ENCODE data around the gene CBLB.

CBLB gene

DNA sequence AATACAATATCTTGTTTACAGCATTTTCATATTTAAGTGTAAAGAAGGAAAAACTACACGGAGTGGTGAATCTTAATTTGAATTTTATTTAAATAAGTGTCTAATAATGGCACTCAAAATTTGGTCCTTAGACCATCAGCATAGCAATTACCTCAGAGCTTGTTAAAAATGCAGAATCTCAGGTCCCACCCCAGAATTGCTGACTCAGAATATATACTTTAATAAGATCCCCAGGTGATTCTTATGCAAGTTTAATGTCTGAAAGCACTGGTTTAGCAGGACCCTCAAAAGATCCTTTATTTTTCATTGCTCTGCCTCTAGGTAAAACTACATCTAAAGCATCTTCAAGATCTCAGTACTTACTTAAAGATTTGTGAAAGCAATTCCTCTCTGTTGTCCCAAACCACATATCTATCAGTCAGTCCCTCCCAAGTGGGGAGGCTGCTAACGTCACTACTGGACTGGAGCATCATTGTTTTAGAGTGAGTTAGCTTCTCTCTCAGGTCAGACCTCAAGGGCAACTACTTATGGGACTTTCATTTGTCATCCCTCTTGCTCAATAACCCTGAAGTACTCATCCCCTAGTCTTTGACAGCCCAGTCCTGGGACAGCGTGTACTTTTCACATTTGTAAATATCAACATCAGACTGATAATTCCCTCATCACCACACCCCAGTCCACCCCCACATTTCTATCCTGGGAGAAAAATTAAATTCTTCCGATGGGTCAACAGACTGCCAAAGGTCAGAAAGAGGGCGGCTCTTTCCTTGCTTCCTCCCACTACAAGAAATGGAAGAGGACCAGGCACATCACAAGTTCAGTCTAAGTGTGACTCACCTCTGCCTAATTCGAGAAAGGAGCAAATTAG lies 76.7 kb downstream of the CBLB start:
- no peak overlapping the region for H3K27ac ChIP-seq (ENCODE audit: low read length)
- H3K9ac ChIP-seq (ENCODE audit: low read depth, low read length): no peak overlapping the region
- DNase-seq (no peak), ATAC-seq (ENCODE audit: insufficient read depth, low read depth) (no peak)
- no peaks in the 10 kb centered on the region for H3K4me1 ChIP-seq (ENCODE audit: insufficient read depth, low read length)
- no peaks in the 10 kb centered on the region for H3K79me2 ChIP-seq (ENCODE audit: insufficient read depth, low read length)
- no peaks in the 10 kb centered on the region for H3K9me3 ChIP-seq (ENCODE audit: insufficient read depth, low read length, severe bottlenecking)
- peaks cover 6% of the 10 kb centered on the region; the same call in 1 of the 2 replicates for H4K20me1 ChIP-seq (ENCODE audit: insufficient read depth, low read length)
- H2AFZ ChIP-seq (ENCODE audit: low read depth, low read length): no peak overlapping the region
- H3K4me3 ChIP-seq (ENCODE audit: low read depth in 1 of 2, low read length in 2 of 2): no peak overlapping the region
- H3K27me3 ChIP-seq (ENCODE audit: insufficient read depth, low read length, poor library complexity): no peaks in the 10 kb centered on the region
- H3K4me2 ChIP-seq (ENCODE audit: insufficient read depth, low read length): no peak overlapping the region
- TF ChIP-seq CTCF (IDR thresholded peaks at IDR 0.05; ENCODE audit: borderline replicate concordance, extremely low read depth, low read length, poor library complexity, severe bottlenecking): no peak
- no peak for TF ChIP-seq EZH2 (IDR thresholded peaks at IDR 0.05; ENCODE audit: borderline replicate concordance, low read depth, low read length, severe bottlenecking)
- no peaks in the 10 kb centered on the region for H3K36me3 ChIP-seq (ENCODE audit: insufficient read depth, low read length)

GRCh38 chr3:105791131-105791530 lies 77.7 kb downstream of the CBLB start:
- H3K4me2 ChIP-seq (ENCODE audit: insufficient read depth, low read length): no peak overlapping the region
- H3K4me1 ChIP-seq (ENCODE audit: insufficient read depth, low read length): no peaks in the 10 kb centered on the region
- H2AFZ ChIP-seq (ENCODE audit: low read depth, low read length): no peak overlapping the region
- H3K4me3 ChIP-seq (ENCODE audit: low read depth in 1 of 2, low read length in 2 of 2): no peak overlapping the region
- H3K9ac ChIP-seq (ENCODE audit: low read depth, low read length): no peak overlapping the region
- ATAC-seq (ENCODE audit: insufficient read depth, low read depth) (no peak), DNase-seq (no peak)
- H3K36me3 ChIP-seq (ENCODE audit: insufficient read depth, low read length): no peaks in the 10 kb centered on the region
- TF ChIP-seq CTCF (IDR thresholded peaks at IDR 0.05; ENCODE audit: borderline replicate concordance, extremely low read depth, low read length, poor library complexity, severe bottlenecking): no peak
- no peak for TF ChIP-seq EZH2 (IDR thresholded peaks at IDR 0.05; ENCODE audit: borderline replicate concordance, low read depth, low read length, severe bottlenecking)
- no peaks in the 10 kb centered on the region for H3K27me3 ChIP-seq (ENCODE audit: insufficient read depth, low read length, poor library complexity)
- H3K9me3 ChIP-seq (ENCODE audit: insufficient read depth, low read length, severe bottlenecking): no peaks in the 10 kb centered on the region
- H4K20me1 ChIP-seq (ENCODE audit: insufficient read depth, low read length): peaks cover 6% of the 10 kb centered on the region; the same call in 1 of the 2 replicates
- H3K79me2 ChIP-seq (ENCODE audit: insufficient read depth, low read length): no peaks in the 10 kb centered on the region
- H3K27ac ChIP-seq (ENCODE audit: low read length): no peak overlapping the region

GRCh38 chr3:105790534-105790933 lies 78.3 kb downstream of the CBLB start:
- no peak for ATAC-seq (ENCODE audit: insufficient read depth, low read depth)
- no peak for DNase-seq
- no peak overlapping the region for H3K4me2 ChIP-seq (ENCODE audit: insufficient read depth, low read length)
- no peak overlapping the region for H2AFZ ChIP-seq (ENCODE audit: low read depth, low read length)
- no peaks in the 10 kb centered on the region for H3K36me3 ChIP-seq (ENCODE audit: insufficient read depth, low read length)
- H3K79me2 ChIP-seq (ENCODE audit: insufficient read depth, low read length): no peaks in the 10 kb centered on the region
- H3K27ac ChIP-seq (ENCODE audit: low read length): no peak overlapping the region
- H3K4me1 ChIP-seq (ENCODE audit: insufficient read depth, low read length): no peaks in the 10 kb centered on the region
- H3K4me3 ChIP-seq (ENCODE audit: low read depth in 1 of 2, low read length in 2 of 2): no peak overlapping the region
- peaks cover 6% of the 10 kb centered on the region; the same call in 1 of the 2 replicates for H4K20me1 ChIP-seq (ENCODE audit: insufficient read depth, low read length)
- no peak overlapping the region for H3K9ac ChIP-seq (ENCODE audit: low read depth, low read length)
- no peaks in the 10 kb centered on the region for H3K27me3 ChIP-seq (ENCODE audit: insufficient read depth, low read length, poor library complexity)
- no peaks in the 10 kb centered on the region for H3K9me3 ChIP-seq (ENCODE audit: insufficient read depth, low read length, severe bottlenecking)
- no peak for TF ChIP-seq EZH2 (IDR thresholded peaks at IDR 0.05; ENCODE audit: borderline replicate concordance, low read depth, low read length, severe bottlenecking)
- no peak for TF ChIP-seq CTCF (IDR thresholded peaks at IDR 0.05; ENCODE audit: borderline replicate concordance, extremely low read depth, low read length, poor library complexity, severe bottlenecking)
